ENCODE results near the gene ZNF385B.

The ZNF385B gene

DNA sequence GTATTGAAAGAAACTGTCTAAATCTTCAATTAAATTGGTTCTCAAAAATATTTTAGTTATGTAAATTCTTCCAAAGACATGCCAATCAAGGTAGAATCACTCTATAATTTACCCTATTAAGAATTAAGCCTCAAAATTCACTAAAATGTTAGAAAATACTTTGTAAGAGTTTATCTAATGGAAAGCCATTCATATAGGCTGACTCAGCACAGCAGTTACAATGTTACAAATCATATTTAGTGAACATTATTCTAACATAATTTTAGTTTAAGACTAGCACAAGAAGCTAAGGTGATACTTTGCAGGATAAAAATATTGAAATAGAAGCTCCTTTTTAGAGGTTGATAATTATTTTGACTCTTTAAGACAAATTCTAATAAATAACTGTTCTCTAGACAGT is 137.0 kb downstream of the ZNF385B start:
- Histone ChIP-seq H2AFZ (ENCODE audit: low read length) (no peak overlapping the region), H3K79me2 (ENCODE audit: low read length) (no peaks in the 10 kb centered on the region), H3K4me1 (ENCODE audit: low read length) (peaks cover 3% of the 10 kb centered on the region), H3K9me3 (replicated peaks; ENCODE audit: insufficient read depth, low read length) (no peaks in the 10 kb centered on the region), H3K4me2 (ENCODE audit: low read depth, low read length) (no peak overlapping the region), H3K9ac (ENCODE audit: low read length) (no peak overlapping the region), H3K4me3 (ENCODE audit: low read length) (no peak overlapping the region), H3K27me3 (replicated peaks; ENCODE audit: insufficient read depth, low read length) (no peaks in the 10 kb centered on the region), H3K9me2 (replicated peaks; ENCODE audit: insufficient read depth, low read length) (no peaks in the 10 kb centered on the region), H3F3A (ENCODE audit: insufficient read depth, low read length) (no peaks in the 10 kb centered on the region), H4K20me1 (ENCODE audit: insufficient read depth, low read length) (no peaks in the 10 kb centered on the region), H3K27ac (ENCODE audit: low read length) (no peak overlapping the region), H3K36me3 (replicated peaks; ENCODE audit: insufficient read depth, low read length) (no peaks in the 10 kb centered on the region)
- DNase-seq, result no peak
- no peak for TF ChIP-seq EZH2 (optimal IDR thresholded peaks at IDR 0.05; ENCODE audit: low read depth, low read length)
- TF ChIP-seq, protein P1, sequence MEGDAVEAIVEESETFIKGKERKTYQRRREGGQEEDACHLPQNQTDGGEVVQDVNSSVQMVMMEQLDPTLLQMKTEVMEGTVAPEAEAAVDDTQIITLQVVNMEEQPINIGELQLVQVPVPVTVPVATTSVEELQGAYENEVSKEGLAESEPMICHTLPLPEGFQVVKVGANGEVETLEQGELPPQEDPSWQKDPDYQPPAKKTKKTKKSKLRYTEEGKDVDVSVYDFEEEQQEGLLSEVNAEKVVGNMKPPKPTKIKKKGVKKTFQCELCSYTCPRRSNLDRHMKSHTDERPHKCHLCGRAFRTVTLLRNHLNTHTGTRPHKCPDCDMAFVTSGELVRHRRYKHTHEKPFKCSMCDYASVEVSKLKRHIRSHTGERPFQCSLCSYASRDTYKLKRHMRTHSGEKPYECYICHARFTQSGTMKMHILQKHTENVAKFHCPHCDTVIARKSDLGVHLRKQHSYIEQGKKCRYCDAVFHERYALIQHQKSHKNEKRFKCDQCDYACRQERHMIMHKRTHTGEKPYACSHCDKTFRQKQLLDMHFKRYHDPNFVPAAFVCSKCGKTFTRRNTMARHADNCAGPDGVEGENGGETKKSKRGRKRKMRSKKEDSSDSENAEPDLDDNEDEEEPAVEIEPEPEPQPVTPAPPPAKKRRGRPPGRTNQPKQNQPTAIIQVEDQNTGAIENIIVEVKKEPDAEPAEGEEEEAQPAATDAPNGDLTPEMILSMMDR (IDR thresholded peaks at IDR 0.05; ENCODE audit: low read length), result no peak
- TF ChIP-seq EZH2phosphoT487 (IDR thresholded peaks at IDR 0.05; ENCODE audit: low read length), result no peak

DNA sequence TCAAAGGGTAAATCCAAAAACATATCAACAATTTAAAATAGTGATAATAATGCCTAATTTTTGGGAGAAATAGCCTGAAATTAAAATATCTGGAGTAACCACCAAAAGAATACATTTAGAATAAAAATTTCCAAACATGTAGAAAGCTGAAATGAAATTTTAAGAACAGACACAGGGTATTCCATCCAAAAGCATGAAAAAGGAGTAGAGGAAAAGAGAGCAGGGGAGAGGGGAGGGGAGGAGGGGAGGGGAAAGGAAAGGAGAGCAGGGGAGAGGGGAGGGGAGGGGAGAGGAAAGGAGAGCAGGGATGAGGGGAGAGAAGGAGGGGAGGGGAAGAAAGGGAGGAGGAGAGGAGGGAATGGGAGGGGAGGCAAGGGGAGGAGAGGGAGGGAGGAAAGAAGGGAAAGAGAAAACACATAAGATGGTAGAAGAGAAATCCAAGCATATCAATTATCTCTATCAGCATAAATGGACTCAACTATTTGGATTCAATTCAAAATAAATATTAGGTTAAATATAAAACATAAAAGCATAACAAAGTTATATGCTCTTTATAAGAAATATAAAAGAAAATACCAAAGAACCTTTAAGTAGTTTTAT is 141.1 kb downstream of the ZNF385B start:
- H3K4me3 ChIP-seq (ENCODE audit: low read length), result no peak overlapping the region
- H3K9me3 ChIP-seq (replicated peaks; ENCODE audit: insufficient read depth, low read length), result no peaks in the 10 kb centered on the region
- no peak for DNase-seq
- H3K9me2 ChIP-seq (replicated peaks; ENCODE audit: insufficient read depth, low read length), result no peaks in the 10 kb centered on the region
- H3K79me2 ChIP-seq (ENCODE audit: low read length), result no peaks in the 10 kb centered on the region
- no peaks in the 10 kb centered on the region for H3K36me3 ChIP-seq (replicated peaks; ENCODE audit: insufficient read depth, low read length)
- H3K27me3 ChIP-seq (replicated peaks; ENCODE audit: insufficient read depth, low read length), result no peaks in the 10 kb centered on the region
- no peaks in the 10 kb centered on the region for H3F3A ChIP-seq (ENCODE audit: insufficient read depth, low read length)
- H4K20me1 ChIP-seq (ENCODE audit: insufficient read depth, low read length), result no peaks in the 10 kb centered on the region
- no peak overlapping the region for H3K4me2 ChIP-seq (ENCODE audit: low read depth, low read length)
- TF ChIP-seq, protein P1 (IDR thresholded peaks at IDR 0.05; ENCODE audit: low read length), result no peak
- TF ChIP-seq EZH2phosphoT487 (IDR thresholded peaks at IDR 0.05; ENCODE audit: low read length), result no peak
- no peak for TF ChIP-seq EZH2 (optimal IDR thresholded peaks at IDR 0.05; ENCODE audit: low read depth, low read length)
- H2AFZ ChIP-seq (ENCODE audit: low read length), result no peak overlapping the region
- H3K4me1 ChIP-seq (ENCODE audit: low read length), result peaks cover 6% of the 10 kb centered on the region
- H3K9ac ChIP-seq (ENCODE audit: low read length), result no peak overlapping the region
- H3K27ac ChIP-seq (ENCODE audit: low read length), result no peak overlapping the region

DNA sequence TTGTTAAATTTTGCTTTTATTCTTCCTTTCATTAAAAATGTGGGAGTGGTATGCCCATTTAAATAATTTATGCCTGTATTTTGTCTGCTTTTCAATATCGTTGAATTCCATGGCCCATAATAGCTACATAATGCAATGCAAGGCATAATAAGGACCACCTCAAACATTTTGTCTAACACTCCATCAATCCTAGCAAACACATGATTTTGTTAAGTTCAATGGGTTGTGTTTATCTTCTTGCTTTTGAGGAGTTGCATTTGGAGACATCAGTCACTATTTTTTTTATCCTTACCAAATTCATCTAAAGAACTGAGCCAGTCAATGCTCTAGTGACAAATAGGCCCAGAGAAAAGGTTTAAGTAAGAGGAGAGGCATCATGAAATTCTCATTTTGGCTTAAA is 145.5 kb downstream of the ZNF385B start:
- H4K20me1 ChIP-seq (ENCODE audit: insufficient read depth, low read length), result no peaks in the 10 kb centered on the region
- H3K27ac ChIP-seq (ENCODE audit: low read length), result no peak overlapping the region
- H3K9me3 ChIP-seq (replicated peaks; ENCODE audit: insufficient read depth, low read length), result no peaks in the 10 kb centered on the region
- no peak overlapping the region for H2AFZ ChIP-seq (ENCODE audit: low read length)
- no peak overlapping the region for H3K4me2 ChIP-seq (ENCODE audit: low read depth, low read length)
- TF ChIP-seq, protein P1 (IDR thresholded peaks at IDR 0.05; ENCODE audit: low read length), result no peak
- no peak for TF ChIP-seq EZH2phosphoT487 (IDR thresholded peaks at IDR 0.05; ENCODE audit: low read length)
- no peak for TF ChIP-seq EZH2 (optimal IDR thresholded peaks at IDR 0.05; ENCODE audit: low read depth, low read length)
- no peaks in the 10 kb centered on the region for H3K79me2 ChIP-seq (ENCODE audit: low read length)
- H3K27me3 ChIP-seq (replicated peaks; ENCODE audit: insufficient read depth, low read length), result no peaks in the 10 kb centered on the region
- no peak overlapping the region for H3K9ac ChIP-seq (ENCODE audit: low read length)
- H3F3A ChIP-seq (ENCODE audit: insufficient read depth, low read length), result no peaks in the 10 kb centered on the region
- no peak overlapping the region for H3K4me3 ChIP-seq (ENCODE audit: low read length)
- H3K4me1 ChIP-seq (ENCODE audit: low read length), result peaks cover 6% of the 10 kb centered on the region
- no peak for DNase-seq
- no peaks in the 10 kb centered on the region for H3K36me3 ChIP-seq (replicated peaks; ENCODE audit: insufficient read depth, low read length)
- H3K9me2 ChIP-seq (replicated peaks; ENCODE audit: insufficient read depth, low read length), result no peaks in the 10 kb centered on the region

Data from MM.1S (cell line).